EH (cell line): ENCODE results near the gene ANTXR1.

ENCODE experiments used
- DNase-seq: peaks from one replicate; pipeline ENCODE4 v3.0.0-alpha.2; 2015; ENCODE audit warnings: low read depth

ANTXR1 gene

GRCh38 chr2:69007169-69007568 lies 5.8 kb upstream of the ANTXR1 start:
- DNase-seq: peak; percentile 22

- peak; percentile 22 for DNase-seq
These were observed 5.4 kb upstream of the ANTXR1 start for GRCh38 chr2:69007603-69008002.

- peak; percentile 79 for DNase-seq
These were observed 2.4 kb upstream of the ANTXR1 start for GRCh38 chr2:69010437-69011194.

- no peak for DNase-seq
These were observed 1.3 kb upstream of the ANTXR1 start for GRCh38 chr2:69011611-69012157.

GRCh38 chr2:69012310-69013141 lies 453 bp upstream of the ANTXR1 start:
- DNase-seq: peak; percentile 55

- DNase-seq: peak; percentile 64
These were observed 1.2 kb downstream of the ANTXR1 start for GRCh38 chr2:69013840-69014821.

- DNase-seq: peak; percentile 65
These were observed 4.1 kb downstream of the ANTXR1 start for GRCh38 chr2:69017080-69017479.

- no peak for DNase-seq
These were observed 4.9 kb downstream of the ANTXR1 start for GRCh38 chr2:69017835-69018234.

GRCh38 chr2:69018678-69019095 lies 5.7 kb downstream of the ANTXR1 start:
- peak; percentile 38 for DNase-seq

GRCh38 chr2:69020496-69021426 lies 7.8 kb downstream of the ANTXR1 start:
- DNase-seq: no peak

GRCh38 chr2:69021727-69022126 lies 8.7 kb downstream of the ANTXR1 start:
- no peak for DNase-seq

GRCh38 chr2:69022548-69022947 lies 9.6 kb downstream of the ANTXR1 start:
- no peak for DNase-seq

GRCh38 chr2:69023236-69023635 lies 10.3 kb downstream of the ANTXR1 start:
- no peak for DNase-seq

- DNase-seq: peak; percentile 52
These were observed 13.0 kb downstream of the ANTXR1 start for GRCh38 chr2:69026026-69026425.

GRCh38 chr2:69026691-69027459 lies 13.9 kb downstream of the ANTXR1 start:
- peak; percentile 42 for DNase-seq

- no peak for DNase-seq
These were observed 17.9 kb downstream of the ANTXR1 start for GRCh38 chr2:69030800-69031428.

- DNase-seq: no peak
These were observed 18.5 kb downstream of the ANTXR1 start for GRCh38 chr2:69031466-69031865.

GRCh38 chr2:69032336-69032735 lies 19.4 kb downstream of the ANTXR1 start:
- no peak for DNase-seq

- peak; percentile 45 for DNase-seq
These were observed 20.6 kb downstream of the ANTXR1 start for GRCh38 chr2:69033461-69034095.
